OCI-LY3 (cell line): ENCODE measurements around the gene TRABD2A.

Experiments
- CTCF ChIP-seq: fragments of 200-600, 300-600 bp; sonication (generic); IDR thresholded peaks from 2 replicates; pipeline ENCODE4 v1.5.1; 2014; ENCODE audit warnings: antibody characterized with exemption, low read length, low read depth
- EZH2phosphoT487 ChIP-seq: fragments of 200-600 bp; shearing (Covaris generic); IDR thresholded peaks from 2 replicates; pipeline ENCODE4 v1.6.1; 2018; ENCODE audit warnings: antibody characterized with exemption, mixed run types, low read depth

GRCh38 chr2:84885111-84885510 lies 4.2 kb upstream of the TRABD2A start:
- TF ChIP-seq CTCF = no peak
- TF ChIP-seq EZH2phosphoT487 = no peak
